K562 (cell line): ENCODE measurements around the gene OR2L13. TPM values are rescaled to one million over a fixed set of nuclear protein-coding genes. Genes with fewer than 3 reads are reported as not detected.

Source experiments
- ATAC-seq: fragments of 200-7000 bp; cut with Tn5 transposase; 3 replicates; pipeline ENCODE4 v1.9.1; 2020; ENCODE audit warnings: moderate library complexity
- BruUV-seq: library from RNA; stranded (reverse); fragments of 400-500 nt; replicated peaks from 2 replicates; lab custom pipeline; 2021; lab: Mats Ljungman, UMichigan
- CTCF ChIA-PET: fragments of 300-600 bp; formaldehyde crosslinking; extraction: SDS; loops from one replicate; lab custom pipeline; 2021; ENCODE audit warnings: low intra/inter-chr PET ratio; lab: Yijun Ruan, JAX
- POLR2A ChIA-PET: fragments of 300-600, 350-650 bp; sonication (Branson Sonifier 250); formaldehyde crosslinking; extraction: SDS; loops from one replicate; lab custom pipeline; 2021; ENCODE audit warnings: antibody characterized with exemption, inconsistent platforms; lab: Yijun Ruan, JAX
- DNase-seq, 4 experiments: peaks; one replicate each; pipeline versions ENCODE4 v3.0.0 to v3.0.0-alpha.2; 2011 to 2018; ENCODE audit warnings: low spot score in 3 of 4, mixed read lengths in 3 of 4; ENCODE audit errors: extremely low read depth in 1 of 4
- FAIRE-seq: peaks from 2 replicates; lab custom pipeline; 2011; peaks lifted over from hg19 to GRCh38; lab: Jason Lieb, UNC
- H2AFZ ChIP-seq: 2 replicates; pipeline ENCODE4 v1.6.0; 2011; ENCODE audit warnings: low read depth, low read length, control low read depth, inconsistent platforms
- H3K27ac ChIP-seq: fragments of 200-600 bp; 3 replicates; pipeline ENCODE4 v1.8.0; 2011; ENCODE audit warnings: low read depth, mild to moderate bottlenecking, control low read depth, inconsistent platforms, low read length, moderate library complexity, mixed read lengths; ENCODE audit errors: extremely low read depth
- H3K27me3 ChIP-seq, 2 experiments: fragments of 300-600 bp in 1 of 2; 2 replicates in 1 of 2; 3 replicates in 1 of 2; pipeline versions ENCODE4 v1.6.0 to v1.8.0; 2011; ENCODE audit warnings: inconsistent platforms in 2 of 2, low read length in 2 of 2, mild to moderate bottlenecking in 1 of 2, mixed read lengths in 1 of 2, moderate library complexity in 1 of 2; ENCODE audit not compliant: control insufficient read depth in 2 of 2, insufficient read depth in 2 of 2
- H3K36me3 ChIP-seq: fragments of 300-600 bp; 3 replicates; pipeline ENCODE4 v1.8.0; 2011; ENCODE audit warnings: mild to moderate bottlenecking, low read length, inconsistent platforms; ENCODE audit not compliant: control insufficient read depth, insufficient read depth
- H3K4me1 ChIP-seq, 2 experiments: fragments of 200-600 bp in 1 of 2; replicated peaks in 1 of 2; 2 replicates in 1 of 2; 3 replicates in 1 of 2; pipeline versions ENCODE4 v1.5.1 to v1.8.0; 2011; ENCODE audit warnings: inconsistent platforms in 2 of 2, low read length in 2 of 2, mild to moderate bottlenecking in 1 of 2, mixed read lengths in 1 of 2, moderate library complexity in 1 of 2; ENCODE audit not compliant: control insufficient read depth in 2 of 2, insufficient read depth in 2 of 2
- H3K4me2 ChIP-seq: 2 replicates; pipeline ENCODE4 v1.6.1; 2011; ENCODE audit warnings: low read length, control low read depth, inconsistent platforms, mixed read lengths; ENCODE audit not compliant: insufficient read depth
- H3K4me3 ChIP-seq: fragments of 200-600 bp; sonication (generic), shearing (Covaris generic); 2 replicates; pipeline ENCODE4 v1.5.1; 2016; ENCODE audit warnings: control low read depth, inconsistent platforms
- H3K79me2 ChIP-seq: fragments of 200-600 bp; 3 replicates; pipeline ENCODE4 v1.8.0; 2011; ENCODE audit warnings: low read length, inconsistent platforms; ENCODE audit not compliant: control insufficient read depth, insufficient read depth
- H3K9ac ChIP-seq, 2 experiments: 2 replicates each; pipeline versions ENCODE4 v1.6.0 to v1.6.1; 2011; ENCODE audit warnings: low read depth in 2 of 2, low read length in 2 of 2, control low read depth in 1 of 2, inconsistent platforms in 1 of 2, mild to moderate bottlenecking in 1 of 2, mixed read lengths in 1 of 2; ENCODE audit not compliant: insufficient read depth in 1 of 2
- H3K9me1 ChIP-seq: one replicate; pipeline ENCODE4 v1.6.0; 2011; ENCODE audit warnings: inconsistent platforms, mild to moderate bottlenecking, low read length, moderate library complexity; ENCODE audit not compliant: control insufficient read depth, insufficient read depth
- H3K9me3 ChIP-seq: replicated peaks from 2 replicates; pipeline ENCODE4 v1.5.1; 2011; ENCODE audit warnings: low read depth, low read length, inconsistent platforms; ENCODE audit not compliant: control insufficient read depth, insufficient read depth
- H4K20me1 ChIP-seq: replicated peaks from 2 replicates; pipeline ENCODE4 v1.6.1; 2011; ENCODE audit warnings: low read length, inconsistent platforms, mixed read lengths; ENCODE audit not compliant: control insufficient read depth, insufficient read depth
- CHD4 ChIP-seq: fragments of 200-600 bp; sonication (generic); IDR thresholded peaks from 3 replicates; pipeline ENCODE4 v1.6.1; 2012; ENCODE audit warnings: low read depth, mild to moderate bottlenecking, mixed read lengths, low read length, inconsistent platforms; ENCODE audit not compliant: insufficient read depth, insufficient replicate concordance, poor library complexity, severe bottlenecking
- HLTF ChIP-seq: fragments of 450-650 bp; IDR thresholded peaks from 2 replicates; pipeline ENCODE4 v1.6.1; 2016
- NBN ChIP-seq: fragments of 450-650 bp; IDR thresholded peaks from 2 replicates; pipeline ENCODE4 v1.6.1; 2016; ENCODE audit warnings: low read depth, mild to moderate bottlenecking
- ZNF165 ChIP-seq: fragments of 250-450 bp; sonication (Bioruptor Pico); IDR thresholded peaks from 2 replicates; pipeline ENCODE4 v1.4.0; 2020; ENCODE audit warnings: borderline replicate concordance
- ZNF639 ChIP-seq, 2 experiments: fragments of 200-800 bp in 1 of 2; sonication (Bioruptor generic) in 1 of 2; sonication (generic) in 1 of 2; formaldehyde crosslinking in 1 of 2; IDR thresholded peaks in 1 of 2; conservative IDR thresholded peaks in 1 of 2; 2 replicates each; pipeline versions ENCODE4 v1.5.0 to v1.6.1; 2016 to 2020; ENCODE audit warnings: missing compliant biosample characterization in 1 of 2, missing genetic modification characterization in 1 of 2, missing genetic modification reagents in 1 of 2
- WGBS: fragments of 100-300 bp; shearing (Covaris generic); methylation state at CpG from one replicate; pipeline ENCODE4 v1.1.6; 2016; ENCODE audit warnings: low coverage, mixed read lengths; ENCODE audit not compliant: insufficient coverage; ENCODE audit errors: missing lambda C conversion rate; 5-methylcytosine and 5-hydroxymethylcytosine counted together
- in situ Hi-C: fragments of 300-500 bp; cut with MboI; formaldehyde crosslinking; loops from 4 replicates; pipeline ENCODE4 v1.15.0; 2018; ENCODE audit warnings: inconsistent platforms, mixed read lengths
- intact Hi-C: fragments of 100-400 bp; cut with micrococcal nuclease; formaldehyde crosslinking; loops from 2 replicates; pipeline ENCODE4 v1.14.2; 2022
- polyA plus RNA-seq, 8 experiments: library from polyadenylated mRNA; depleted of rRNA in 4 of 8; stranded (reverse) in 5 of 8; unstranded in 3 of 8; fragments of >200 nt; fragmentation: Nextera tagmentation in 2 of 8; fragmentation: Illumina TruSeq in 1 of 8; extraction: Ambion mirVana in 2 of 8; extraction: Trizol in 1 of 8; gene quantifications; 2 replicates each; pipeline versions ENCODE4 v1.2.1 to v1.2.3, GENCODE V29; 2011 to 2014; ENCODE audit warnings: inconsistent platforms in 1 of 8, missing spikeins in 1 of 8
- small RNA-seq: library from RNA; depleted of rRNA; stranded (forward); fragments of <200 nt; gene quantifications from one replicate; pipeline ENCODE3, GENCODE V24; 2014
- total RNA-seq, 7 experiments: library from RNA; depleted of rRNA in 6 of 7; stranded (reverse); fragments of >200 nt in 6 of 7; fragmentation: Illumina TruSeq in 2 of 7; extraction: Trizol in 2 of 7; gene quantifications; 2 replicates each; pipeline versions ENCODE4 v1.2.1 to v1.2.3, GENCODE V29; 2011 to 2021; ENCODE audit warnings: low replicate concordance in 1 of 7

OR2L13 gene
- total and polyA plus RNA-seq, 9 of the 15 experiments (the other 6 are each of a cell fraction or from before 2014, with no cell fraction given), result not detected

- no peak within 1 kb of the TSS for H2AFZ ChIP-seq
- no peaks in the 10 kb centered on the region for H3K27me3 ChIP-seq
- H3K4me3 ChIP-seq, result no peak within 1 kb of the TSS
- no peaks in the 10 kb centered on the region for H3K79me2 ChIP-seq
- no peak within 1 kb of the TSS for H3K4me2 ChIP-seq
- intact Hi-C loops, result no loop called here
- no peaks in the 10 kb centered on the region for H4K20me1 ChIP-seq
- no peak for FAIRE-seq
- DNase-seq, result no peak
- H3K9me1 ChIP-seq, result no peaks in the 10 kb centered on the region
- TF ChIP-seq ZNF165 (CRISPR knock-in tag) (no peak), CHD4 (no peak), ZNF639 (CRISPR knock-in tag; conservative IDR thresholded peaks at IDR 0.05 in 1 of 2, IDR thresholded peaks at IDR 0.05 in 1 of 2) (no peak), HLTF (no peak), NBN (no peak)
- H3K4me1 ChIP-seq, result no peaks in the 10 kb centered on the region
- no peaks in the 10 kb centered on the region for H3K36me3 ChIP-seq
- BruUV-seq, result no TSS peak
- no peak for ATAC-seq
- ChIA-PET CTCF (no interaction called here), POLR2A (no interaction called here)
- in situ Hi-C loops, result no loop called here
- H3K9me3 ChIP-seq, result no peaks in the 10 kb centered on the region
- H3K9ac ChIP-seq, result no peak within 1 kb of the TSS
- WGBS, result 0% methylated on average over 3 of the region's 3 CpGs
- no peak within 1 kb of the TSS for H3K27ac ChIP-seq
Observed at GRCh38 chr1:248144513-248145198, 49.7 kb downstream of the OR2L13 start, which contains the start of gene OR2M5. TSS of gene OR2M5 (plus strand) at chr1:248145148. CDS start at chr1:248145148, 0 bp downstream.

Small RNA genes lying within 50 kb of the gene (small RNA-seq; reads per million reads assigned to genes)
- gene RF00019, result not detected

Other genes with a start within 250 kb of the OR2L13 start
Only the 7 nearest of the 16 such genes appear.
- not detected in 2 replicates for gene OR2AK2, start 130.0 kb upstream of the OR2L13 start, total RNA-seq (2014; rRNA removed)
- gene OR2AK2, start 130.0 kb upstream of the OR2L13 start, total RNA-seq (2014; rRNA removed; fragmentation: Illumina TruSeq; extraction: Trizol), result not detected in 2 replicates
- not detected in 2 replicates for gene OR2AK2, start 130.0 kb upstream of the OR2L13 start, total RNA-seq (2015; rRNA removed; fragmentation: Illumina TruSeq; extraction: Trizol)
- gene OR2AK2, start 130.0 kb upstream of the OR2L13 start, total RNA-seq (2021), result not detected in 2 replicates
- 0.10 and 0.12 TPM in 2 replicates for gene OR2AK2, start 130.0 kb upstream of the OR2L13 start, polyA plus RNA-seq (2011; rRNA removed)
- gene OR2AK2, start 130.0 kb upstream of the OR2L13 start, polyA plus RNA-seq (2014; fragmentation: Illumina TruSeq; extraction: Trizol), result not detected in 2 replicates
- not detected for gene OR2AK2, start 130.0 kb upstream of the OR2L13 start, polyA plus RNA-seq (2014; fragmentation: Nextera tagmentation; extraction: Ambion mirVana)
- gene OR2AK2, start 130.0 kb upstream of the OR2L13 start, polyA plus RNA-seq (2014; rRNA removed), result not detected in 2 replicates
- not detected in 2 replicates for gene OR2L5, start 81.5 kb upstream of the OR2L13 start, total RNA-seq (2014; rRNA removed)
- not detected in 2 replicates for gene OR2L5, start 81.5 kb upstream of the OR2L13 start, total RNA-seq (2014; rRNA removed; fragmentation: Illumina TruSeq; extraction: Trizol)
- not detected in 2 replicates for gene OR2L5, start 81.5 kb upstream of the OR2L13 start, total RNA-seq (2015; rRNA removed; fragmentation: Illumina TruSeq; extraction: Trizol)
- gene OR2L5, start 81.5 kb upstream of the OR2L13 start, total RNA-seq (2021), result not detected in 2 replicates
- 0.03 and 0.04 TPM in 2 replicates for gene OR2L5, start 81.5 kb upstream of the OR2L13 start, polyA plus RNA-seq (2011; rRNA removed)
- not detected in 2 replicates for gene OR2L5, start 81.5 kb upstream of the OR2L13 start, polyA plus RNA-seq (2014; fragmentation: Illumina TruSeq; extraction: Trizol)
- not detected for gene OR2L5, start 81.5 kb upstream of the OR2L13 start, polyA plus RNA-seq (2014; fragmentation: Nextera tagmentation; extraction: Ambion mirVana)
- gene OR2L5, start 81.5 kb upstream of the OR2L13 start, polyA plus RNA-seq (2014; rRNA removed), result not detected in 2 replicates
- 0.05 TPM in 1 of 2 replicates, not detected in the other for gene OR2L2, start 65.1 kb upstream of the OR2L13 start, total RNA-seq (2014; rRNA removed)
- not detected in 2 replicates for gene OR2L2, start 65.1 kb upstream of the OR2L13 start, total RNA-seq (2014; rRNA removed; fragmentation: Illumina TruSeq; extraction: Trizol)
- gene OR2L2, start 65.1 kb upstream of the OR2L13 start, total RNA-seq (2015; rRNA removed; fragmentation: Illumina TruSeq; extraction: Trizol), result not detected in 2 replicates
- 0.09 TPM in 1 of 2 replicates, not detected in the other for gene OR2L2, start 65.1 kb upstream of the OR2L13 start, total RNA-seq (2021)
- 0.07 and 0.14 TPM in 2 replicates for gene OR2L2, start 65.1 kb upstream of the OR2L13 start, polyA plus RNA-seq (2011; rRNA removed)
- gene OR2L2, start 65.1 kb upstream of the OR2L13 start, polyA plus RNA-seq (2014; fragmentation: Illumina TruSeq; extraction: Trizol), result 0.04 TPM in 1 of 2 replicates, not detected in the other
- not detected for gene OR2L2, start 65.1 kb upstream of the OR2L13 start, polyA plus RNA-seq (2014; fragmentation: Nextera tagmentation; extraction: Ambion mirVana)
- not detected in 2 replicates for gene OR2L2, start 65.1 kb upstream of the OR2L13 start, polyA plus RNA-seq (2014; rRNA removed)
- not detected in 2 replicates for gene OR2L3, start 48.3 kb upstream of the OR2L13 start, total RNA-seq (2014; rRNA removed)
- gene OR2L3, start 48.3 kb upstream of the OR2L13 start, total RNA-seq (2014; rRNA removed; fragmentation: Illumina TruSeq; extraction: Trizol), result not detected in 2 replicates
- not detected in 2 replicates for gene OR2L3, start 48.3 kb upstream of the OR2L13 start, total RNA-seq (2015; rRNA removed; fragmentation: Illumina TruSeq; extraction: Trizol)
- gene OR2L3, start 48.3 kb upstream of the OR2L13 start, total RNA-seq (2021), result not detected in 2 replicates
- gene OR2L3, start 48.3 kb upstream of the OR2L13 start, polyA plus RNA-seq (2011; rRNA removed), result not detected in 2 replicates
- not detected in 2 replicates for gene OR2L3, start 48.3 kb upstream of the OR2L13 start, polyA plus RNA-seq (2014; fragmentation: Illumina TruSeq; extraction: Trizol)
- not detected for gene OR2L3, start 48.3 kb upstream of the OR2L13 start, polyA plus RNA-seq (2014; fragmentation: Nextera tagmentation; extraction: Ambion mirVana)
- not detected in 2 replicates for gene OR2L3, start 48.3 kb upstream of the OR2L13 start, polyA plus RNA-seq (2014; rRNA removed)
- gene OR2M5, start 50.0 kb downstream of the OR2L13 start, total RNA-seq (2014; rRNA removed), result not detected in 2 replicates
- gene OR2M5, start 50.0 kb downstream of the OR2L13 start, total RNA-seq (2014; rRNA removed; fragmentation: Illumina TruSeq; extraction: Trizol), result not detected in 2 replicates
- not detected in 2 replicates for gene OR2M5, start 50.0 kb downstream of the OR2L13 start, total RNA-seq (2015; rRNA removed; fragmentation: Illumina TruSeq; extraction: Trizol)
- not detected in 2 replicates for gene OR2M5, start 50.0 kb downstream of the OR2L13 start, total RNA-seq (2021)
- gene OR2M5, start 50.0 kb downstream of the OR2L13 start, polyA plus RNA-seq (2011; rRNA removed), result not detected in 2 replicates
- not detected in 2 replicates for gene OR2M5, start 50.0 kb downstream of the OR2L13 start, polyA plus RNA-seq (2014; fragmentation: Illumina TruSeq; extraction: Trizol)
- not detected for gene OR2M5, start 50.0 kb downstream of the OR2L13 start, polyA plus RNA-seq (2014; fragmentation: Nextera tagmentation; extraction: Ambion mirVana)
- not detected in 2 replicates for gene OR2M5, start 50.0 kb downstream of the OR2L13 start, polyA plus RNA-seq (2014; rRNA removed)
- gene OR2M2, start 79.6 kb downstream of the OR2L13 start, total RNA-seq (2014; rRNA removed), result not detected in 2 replicates
- gene OR2M2, start 79.6 kb downstream of the OR2L13 start, total RNA-seq (2014; rRNA removed; fragmentation: Illumina TruSeq; extraction: Trizol), result not detected in 2 replicates
- gene OR2M2, start 79.6 kb downstream of the OR2L13 start, total RNA-seq (2015; rRNA removed; fragmentation: Illumina TruSeq; extraction: Trizol), result not detected in 2 replicates
- gene OR2M2, start 79.6 kb downstream of the OR2L13 start, total RNA-seq (2021), result not detected in 2 replicates
- gene OR2M2, start 79.6 kb downstream of the OR2L13 start, polyA plus RNA-seq (2011; rRNA removed), result not detected in 2 replicates
- not detected in 2 replicates for gene OR2M2, start 79.6 kb downstream of the OR2L13 start, polyA plus RNA-seq (2014; fragmentation: Illumina TruSeq; extraction: Trizol)
- gene OR2M2, start 79.6 kb downstream of the OR2L13 start, polyA plus RNA-seq (2014; fragmentation: Nextera tagmentation; extraction: Ambion mirVana), result not detected
- gene OR2M2, start 79.6 kb downstream of the OR2L13 start, polyA plus RNA-seq (2014; rRNA removed), result not detected in 2 replicates
- not detected in 2 replicates for gene OR2M3, start 102.1 kb downstream of the OR2L13 start, total RNA-seq (2014; rRNA removed)
- gene OR2M3, start 102.1 kb downstream of the OR2L13 start, total RNA-seq (2014; rRNA removed; fragmentation: Illumina TruSeq; extraction: Trizol), result not detected in 2 replicates
- not detected in 2 replicates for gene OR2M3, start 102.1 kb downstream of the OR2L13 start, total RNA-seq (2015; rRNA removed; fragmentation: Illumina TruSeq; extraction: Trizol)
- not detected in 2 replicates for gene OR2M3, start 102.1 kb downstream of the OR2L13 start, total RNA-seq (2021)
- gene OR2M3, start 102.1 kb downstream of the OR2L13 start, polyA plus RNA-seq (2011; rRNA removed), result not detected in 2 replicates
- not detected in 2 replicates for gene OR2M3, start 102.1 kb downstream of the OR2L13 start, polyA plus RNA-seq (2014; fragmentation: Illumina TruSeq; extraction: Trizol)
- not detected for gene OR2M3, start 102.1 kb downstream of the OR2L13 start, polyA plus RNA-seq (2014; fragmentation: Nextera tagmentation; extraction: Ambion mirVana)
- not detected in 2 replicates for gene OR2M3, start 102.1 kb downstream of the OR2L13 start, polyA plus RNA-seq (2014; rRNA removed)